GM23338 (cell line): ENCODE results near the gene IL1A. TPM values are rescaled to one million over a fixed set of nuclear protein-coding genes. Genes with fewer than 3 reads are reported as not detected.

Experiments
- ATAC-seq: fragments of 200-7000 bp; cut with Tn5 transposase; 3 replicates; pipeline ENCODE4 v1.9.1; 2020
- DNase-seq: peaks from one replicate; pipeline ENCODE4 v3.0.0-alpha.2; 2015; ENCODE audit warnings: low spot score
- H2AFZ ChIP-seq: fragments of 200-600 bp; sonication (generic); 2 replicates; pipeline ENCODE4 v1.8.0; 2016; ENCODE audit warnings: antibody characterized with exemption, mild to moderate bottlenecking, moderate library complexity
- H3F3A ChIP-seq: fragments of 200-600 bp; sonication (generic); replicated peaks from 2 replicates; pipeline ENCODE4 v1.8.0; 2017; ENCODE audit warnings: antibody characterized with exemption, mixed run types, low read depth
- H3K27ac ChIP-seq: fragments of 200-600 bp; sonication (generic); 2 replicates; pipeline ENCODE4 v1.6.1; 2016; ENCODE audit warnings: low read depth
- H3K27me3 ChIP-seq: fragments of 200-600 bp; sonication (generic); 2 replicates; pipeline ENCODE4 v1.8.0; 2016; ENCODE audit warnings: mild to moderate bottlenecking, mixed run types, moderate library complexity; ENCODE audit not compliant: insufficient read depth
- H3K36me3 ChIP-seq: fragments of 200-600 bp; sonication (generic); 2 replicates; pipeline ENCODE4 v1.8.0; 2016; ENCODE audit warnings: mild to moderate bottlenecking; ENCODE audit not compliant: insufficient read depth
- H3K4me1 ChIP-seq: fragments of 200-600 bp; sonication (generic); 2 replicates; pipeline ENCODE4 v1.8.0; 2016; ENCODE audit warnings: mild to moderate bottlenecking, moderate library complexity; ENCODE audit not compliant: insufficient read depth
- H3K4me2 ChIP-seq: fragments of 200-600 bp; sonication (generic); 2 replicates; pipeline ENCODE4 v1.7.1; 2017; ENCODE audit warnings: mixed run types
- H3K4me3 ChIP-seq: fragments of 200-600 bp; sonication (generic); 2 replicates; pipeline ENCODE4 v1.6.1; 2016; ENCODE audit warnings: mixed run types
- H3K79me2 ChIP-seq: fragments of 200-600 bp; sonication (generic); replicated peaks from 2 replicates; pipeline ENCODE4 v1.8.0; 2017; ENCODE audit warnings: mild to moderate bottlenecking; ENCODE audit not compliant: insufficient read depth
- H3K9me2 ChIP-seq: fragments of 200-600 bp; sonication (generic); 2 replicates; pipeline ENCODE4 v1.8.0; 2017; ENCODE audit not compliant: insufficient read depth
- H4K20me1 ChIP-seq: fragments of 200-600 bp; sonication (generic); replicated peaks from 2 replicates; pipeline ENCODE4 v1.8.0; 2017; ENCODE audit warnings: mild to moderate bottlenecking; ENCODE audit not compliant: insufficient read depth
- H3K27ac Mint-ChIP-seq: 2 replicates; pipeline ENCODE4 v1.8.0; 2020; ENCODE audit warnings: inconsistent platforms, mild to moderate bottlenecking, moderate library complexity, mixed read lengths
- H3K27me3 Mint-ChIP-seq: 3 replicates; pipeline ENCODE4 v1.8.0; 2022; ENCODE audit warnings: low read depth, mild to moderate bottlenecking, moderate library complexity, mixed read lengths, inconsistent platforms; ENCODE audit not compliant: insufficient read depth, poor library complexity
- H3K36me3 Mint-ChIP-seq: 3 replicates; pipeline ENCODE4 v1.8.0; 2021; ENCODE audit warnings: low read depth, mild to moderate bottlenecking, inconsistent platforms, moderate library complexity, mixed read lengths
- H3K4me1 Mint-ChIP-seq: 3 replicates; pipeline ENCODE4 v1.8.0; 2020; ENCODE audit warnings: mild to moderate bottlenecking, inconsistent platforms, mixed read lengths
- H3K4me3 Mint-ChIP-seq: 3 replicates; pipeline ENCODE4 v1.8.0; 2021; ENCODE audit warnings: moderate library complexity, mild to moderate bottlenecking, inconsistent platforms, mixed read lengths
- H3K9me3 Mint-ChIP-seq: 3 replicates; pipeline ENCODE4 v1.8.0; 2020; ENCODE audit warnings: moderate library complexity, mild to moderate bottlenecking, inconsistent platforms, mixed read lengths
- CREB1 ChIP-seq: fragments of 250-450 bp; sonication (Bioruptor Pico); IDR thresholded peaks from 2 replicates; pipeline ENCODE4 v1.5.0; 2020; ENCODE audit warnings: low read depth, mild to moderate bottlenecking, moderate library complexity
- CTCF ChIP-seq, 2 experiments: fragments of 200-600 bp in 1 of 2; sonication (generic) in 1 of 2; conservative IDR thresholded peaks; 2 replicates each; pipeline versions ENCODE4 v1.5.1 to v1.6.1; 2016 to 2017; ENCODE audit warnings: antibody characterized with exemption in 2 of 2, low read depth in 2 of 2, mild to moderate bottlenecking in 2 of 2, moderate library complexity in 1 of 2
- EZH2 ChIP-seq: fragments of 200-600 bp; sonication (generic); IDR thresholded peaks from one replicate; pipeline ENCODE4 v1.8.0; 2017; ENCODE audit warnings: antibody characterized with exemption, mild to moderate bottlenecking, low read depth; ENCODE audit not compliant: unreplicated experiment
- EZH2phosphoT487 ChIP-seq: fragments of 200-600 bp; sonication (generic); IDR thresholded peaks from one replicate; pipeline ENCODE4 v1.8.1; 2018; ENCODE audit warnings: antibody characterized with exemption; ENCODE audit not compliant: unreplicated experiment
- JUNB ChIP-seq: IDR thresholded peaks from one replicate; pipeline ENCODE4 v1.6.1; 2016; ENCODE audit warnings: antibody characterized with exemption; ENCODE audit not compliant: unreplicated experiment
- NANOG ChIP-seq: IDR thresholded peaks from 2 replicates; pipeline ENCODE4 v1.6.1; 2016; ENCODE audit warnings: antibody characterized with exemption, borderline replicate concordance
- POLR2AphosphoS5 ChIP-seq: IDR thresholded peaks from 2 replicates; pipeline ENCODE4 v1.6.1; 2016; ENCODE audit warnings: antibody characterized with exemption, low read depth
- STAT1 ChIP-seq: IDR thresholded peaks from one replicate; pipeline ENCODE4 v1.6.1; 2016; ENCODE audit warnings: antibody characterized with exemption; ENCODE audit not compliant: unreplicated experiment
- ZNF114 ChIP-seq: fragments of 250-450 bp; sonication (Bioruptor Pico); IDR thresholded peaks from 2 replicates; pipeline ENCODE4 v1.5.0; 2020; ENCODE audit warnings: mild to moderate bottlenecking, moderate library complexity
- ZNF331 ChIP-seq: fragments of 250-450 bp; sonication (Bioruptor Pico); IDR thresholded peaks from 2 replicates; pipeline ENCODE4 v1.5.0; 2020; ENCODE audit warnings: low read depth, mild to moderate bottlenecking, moderate library complexity
- ZNF462 ChIP-seq: fragments of 250-450 bp; sonication (Bioruptor Pico); IDR thresholded peaks from 2 replicates; pipeline ENCODE4 v1.5.0; 2020; ENCODE audit warnings: mild to moderate bottlenecking, moderate library complexity
- polyA plus RNA-seq: library from polyadenylated mRNA; unstranded; fragments of >200 nt; fragmentation: Nextera tagmentation; extraction: Ambion mirVana; gene quantifications from 2 replicates; pipeline ENCODE4 v1.2.1, GENCODE V29; 2016
- total RNA-seq: library from RNA; depleted of rRNA; stranded (reverse); fragments of >200 nt; shearing (Covaris generic); gene quantifications from 2 replicates; pipeline ENCODE4 v1.2.3, GENCODE V29; 2014
- TF ChIP-seq, protein P1 (sequence below): IDR thresholded peaks from one replicate; pipeline ENCODE4 v1.6.1; 2018; ENCODE audit warnings: antibody characterized with exemption; ENCODE audit not compliant: unreplicated experiment
- TF ChIP-seq, protein P2 (sequence below): IDR thresholded peaks from 2 replicates; pipeline ENCODE4 v1.6.1; 2016; ENCODE audit warnings: antibody characterized with exemption

IL1A gene
- total and polyA plus RNA-seq, 2 experiments from 2014 or later: 0.65 to 0.73 TPM

GRCh38 chr2:112730216-112730615, 54.1 kb downstream of the IL1A start:
- Mint-ChIP-seq H3K9me3 (no peaks in the 10 kb centered on the region), H3K4me3 (no peak overlapping the region), H3K36me3 (no peaks in the 10 kb centered on the region), H3K27ac (no peak overlapping the region), H3K4me1 (no peaks in the 10 kb centered on the region), H3K27me3 (peaks cover 3% of the 10 kb centered on the region)
- no peaks in the 10 kb centered on the region for H3K79me2 ChIP-seq
- no peaks in the 10 kb centered on the region for H3F3A ChIP-seq
- H3K4me1 ChIP-seq: no peaks in the 10 kb centered on the region; the same call in 1 of the 2 replicates
- TF ChIP-seq CTCF (conservative IDR thresholded peaks at IDR 0.05; ENCODE audit: low read depth in 2 of 2) (no peak), NANOG (no peak), ZNF331 (no peak), JUNB (no peak), EZH2 (no peak), ZNF462 (no peak), ZNF114 (CRISPR knock-in tag) (no peak), CREB1 (CRISPR knock-in tag) (no peak), STAT1 (no peak), POLR2AphosphoS5 (no peak), EZH2phosphoT487 (no peak)
- TF ChIP-seq, protein P1, sequence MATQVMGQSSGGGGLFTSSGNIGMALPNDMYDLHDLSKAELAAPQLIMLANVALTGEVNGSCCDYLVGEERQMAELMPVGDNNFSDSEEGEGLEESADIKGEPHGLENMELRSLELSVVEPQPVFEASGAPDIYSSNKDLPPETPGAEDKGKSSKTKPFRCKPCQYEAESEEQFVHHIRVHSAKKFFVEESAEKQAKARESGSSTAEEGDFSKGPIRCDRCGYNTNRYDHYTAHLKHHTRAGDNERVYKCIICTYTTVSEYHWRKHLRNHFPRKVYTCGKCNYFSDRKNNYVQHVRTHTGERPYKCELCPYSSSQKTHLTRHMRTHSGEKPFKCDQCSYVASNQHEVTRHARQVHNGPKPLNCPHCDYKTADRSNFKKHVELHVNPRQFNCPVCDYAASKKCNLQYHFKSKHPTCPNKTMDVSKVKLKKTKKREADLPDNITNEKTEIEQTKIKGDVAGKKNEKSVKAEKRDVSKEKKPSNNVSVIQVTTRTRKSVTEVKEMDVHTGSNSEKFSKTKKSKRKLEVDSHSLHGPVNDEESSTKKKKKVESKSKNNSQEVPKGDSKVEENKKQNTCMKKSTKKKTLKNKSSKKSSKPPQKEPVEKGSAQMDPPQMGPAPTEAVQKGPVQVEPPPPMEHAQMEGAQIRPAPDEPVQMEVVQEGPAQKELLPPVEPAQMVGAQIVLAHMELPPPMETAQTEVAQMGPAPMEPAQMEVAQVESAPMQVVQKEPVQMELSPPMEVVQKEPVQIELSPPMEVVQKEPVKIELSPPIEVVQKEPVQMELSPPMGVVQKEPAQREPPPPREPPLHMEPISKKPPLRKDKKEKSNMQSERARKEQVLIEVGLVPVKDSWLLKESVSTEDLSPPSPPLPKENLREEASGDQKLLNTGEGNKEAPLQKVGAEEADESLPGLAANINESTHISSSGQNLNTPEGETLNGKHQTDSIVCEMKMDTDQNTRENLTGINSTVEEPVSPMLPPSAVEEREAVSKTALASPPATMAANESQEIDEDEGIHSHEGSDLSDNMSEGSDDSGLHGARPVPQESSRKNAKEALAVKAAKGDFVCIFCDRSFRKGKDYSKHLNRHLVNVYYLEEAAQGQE: no peak
- TF ChIP-seq, protein P2, sequence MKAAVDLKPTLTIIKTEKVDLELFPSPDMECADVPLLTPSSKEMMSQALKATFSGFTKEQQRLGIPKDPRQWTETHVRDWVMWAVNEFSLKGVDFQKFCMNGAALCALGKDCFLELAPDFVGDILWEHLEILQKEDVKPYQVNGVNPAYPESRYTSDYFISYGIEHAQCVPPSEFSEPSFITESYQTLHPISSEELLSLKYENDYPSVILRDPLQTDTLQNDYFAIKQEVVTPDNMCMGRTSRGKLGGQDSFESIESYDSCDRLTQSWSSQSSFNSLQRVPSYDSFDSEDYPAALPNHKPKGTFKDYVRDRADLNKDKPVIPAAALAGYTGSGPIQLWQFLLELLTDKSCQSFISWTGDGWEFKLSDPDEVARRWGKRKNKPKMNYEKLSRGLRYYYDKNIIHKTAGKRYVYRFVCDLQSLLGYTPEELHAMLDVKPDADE: no peak
- H3K36me3 ChIP-seq: no peaks in the 10 kb centered on the region
- H4K20me1 ChIP-seq: no peaks in the 10 kb centered on the region
- no peak overlapping the region for H3K4me3 ChIP-seq
- no peak overlapping the region for H3K4me2 ChIP-seq
- H3K9me2 ChIP-seq: no peaks in the 10 kb centered on the region
- DNase-seq: no peak
- no peak for ATAC-seq
- H3K27me3 ChIP-seq: no peaks in the 10 kb centered on the region
- no peak overlapping the region for H3K27ac ChIP-seq
- H2AFZ ChIP-seq: no peak overlapping the region
